Astrocyte (in vitro differentiated cells and primary cell): ENCODE data around the gene ULK4. TPM values are rescaled to one million over a fixed set of nuclear protein-coding genes. Genes with fewer than 3 reads are reported as not detected.
"Not testable (repeated sequence)": the region's sequence is repeated elsewhere in the genome, so short reads cannot be mapped to it uniquely, and the experiment has no call there.

Source experiments
- DNase-seq: peaks from one replicate; pipeline ENCODE4 v3.0.0-alpha.2; 2010; ENCODE audit warnings: low read depth
- FAIRE-seq: peaks from 2 replicates; lab custom pipeline; 2011; peaks lifted over from hg19 to GRCh38; lab: Jason Lieb, UNC
- H2AFZ ChIP-seq: 2 replicates; pipeline ENCODE4 v1.6.0; 2012; ENCODE audit warnings: low read depth, low read length, inconsistent platforms
- H3K27ac ChIP-seq: 2 replicates; pipeline ENCODE4 v1.5.1; 2011; ENCODE audit warnings: low read depth, low read length, inconsistent platforms
- H3K27me3 ChIP-seq: 2 replicates; pipeline ENCODE4 v1.6.0; 2011; ENCODE audit warnings: low read length, inconsistent platforms; ENCODE audit not compliant: insufficient read depth
- H3K36me3 ChIP-seq: 2 replicates; pipeline ENCODE4 v1.5.1; 2011; ENCODE audit warnings: low read length, inconsistent platforms; ENCODE audit not compliant: insufficient read depth
- H3K4me1 ChIP-seq: 2 replicates; pipeline ENCODE4 v1.5.1; 2011; ENCODE audit warnings: low read length, inconsistent platforms; ENCODE audit not compliant: insufficient read depth
- H3K4me2 ChIP-seq: 2 replicates; pipeline ENCODE4 v1.6.0; 2012; ENCODE audit warnings: low read length, inconsistent platforms
- H3K4me3 ChIP-seq: 2 replicates; pipeline ENCODE4 v1.5.1; 2011; ENCODE audit warnings: low read depth, mild to moderate bottlenecking, low read length, inconsistent platforms; ENCODE audit not compliant: insufficient read depth
- H3K79me2 ChIP-seq: 2 replicates; pipeline ENCODE4 v1.6.0; 2012; ENCODE audit warnings: mild to moderate bottlenecking, low read length, inconsistent platforms; ENCODE audit not compliant: insufficient read depth
- H3K9ac ChIP-seq: 2 replicates; pipeline ENCODE4 v1.6.0; 2012; ENCODE audit warnings: mild to moderate bottlenecking, low read length, inconsistent platforms
- H3K9me3 ChIP-seq: 2 replicates; pipeline ENCODE4 v1.5.1; 2012; ENCODE audit warnings: low read depth, mild to moderate bottlenecking, low read length, inconsistent platforms; ENCODE audit not compliant: insufficient read depth
- H4K20me1 ChIP-seq: 2 replicates; pipeline ENCODE4 v1.6.0; 2012; ENCODE audit warnings: low read length, inconsistent platforms; ENCODE audit not compliant: insufficient read depth
- H3K27ac Mint-ChIP-seq: one replicate; pipeline ENCODE4 v1.8.0; 2021; ENCODE audit warnings: mild to moderate bottlenecking, mixed read lengths; ENCODE audit not compliant: unreplicated experiment
- H3K27me3 Mint-ChIP-seq: one replicate; pipeline ENCODE4 v1.8.0; 2021; ENCODE audit warnings: low read depth, mixed read lengths; ENCODE audit not compliant: unreplicated experiment
- H3K36me3 Mint-ChIP-seq: one replicate; pipeline ENCODE4 v1.8.0; 2021; ENCODE audit warnings: low read depth, mixed read lengths; ENCODE audit not compliant: unreplicated experiment
- H3K4me1 Mint-ChIP-seq: one replicate; pipeline ENCODE4 v1.8.0; 2021; ENCODE audit warnings: low read depth, mixed read lengths; ENCODE audit not compliant: unreplicated experiment
- H3K4me3 Mint-ChIP-seq: one replicate; pipeline ENCODE4 v1.8.0; 2021; ENCODE audit warnings: mild to moderate bottlenecking, moderate library complexity, mixed read lengths; ENCODE audit not compliant: unreplicated experiment
- H3K9me3 Mint-ChIP-seq: one replicate; pipeline ENCODE4 v1.8.0; 2021; ENCODE audit warnings: mild to moderate bottlenecking, mixed read lengths; ENCODE audit not compliant: unreplicated experiment
- EZH2 ChIP-seq: IDR thresholded peaks from 2 replicates; pipeline ENCODE4 v1.6.1; 2012; ENCODE audit warnings: mild to moderate bottlenecking, low read length, inconsistent platforms; ENCODE audit not compliant: insufficient read depth
- total RNA-seq: library from RNA; stranded (reverse); gene quantifications from 2 replicates; pipeline ENCODE4 v1.2.1, GENCODE V29; 2021
- TF ChIP-seq, protein P1 (sequence below): IDR thresholded peaks from 2 replicates; pipeline ENCODE4 v1.5.1; 2011; ENCODE audit warnings: low read depth, mild to moderate bottlenecking, inconsistent platforms, low read length, moderate library complexity; ENCODE audit not compliant: insufficient read depth

Gene ULK4
- total RNA-seq, 1 donor from 2014 or later = 6.6 TPM

DNA sequence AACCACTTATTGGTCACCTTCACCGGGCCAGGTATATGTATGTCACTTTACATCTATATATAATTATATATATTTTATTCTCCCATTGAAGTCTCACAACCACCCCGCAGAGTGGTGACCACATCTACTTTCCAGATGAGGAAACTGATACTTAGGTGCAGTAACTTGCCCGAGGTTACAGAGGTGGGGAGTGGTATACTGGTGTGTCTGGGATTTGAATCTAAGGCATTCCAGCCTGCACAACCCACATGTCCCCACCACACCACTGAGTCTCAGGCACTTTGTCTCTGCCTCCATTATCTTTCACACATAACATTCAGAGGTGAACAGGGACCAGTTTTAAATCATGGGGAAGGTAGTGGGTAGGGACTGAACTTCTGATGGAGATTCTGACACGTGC, 501.2 kb downstream of the ULK4 start:
- no peak for TF ChIP-seq EZH2
- TF ChIP-seq, protein P1, sequence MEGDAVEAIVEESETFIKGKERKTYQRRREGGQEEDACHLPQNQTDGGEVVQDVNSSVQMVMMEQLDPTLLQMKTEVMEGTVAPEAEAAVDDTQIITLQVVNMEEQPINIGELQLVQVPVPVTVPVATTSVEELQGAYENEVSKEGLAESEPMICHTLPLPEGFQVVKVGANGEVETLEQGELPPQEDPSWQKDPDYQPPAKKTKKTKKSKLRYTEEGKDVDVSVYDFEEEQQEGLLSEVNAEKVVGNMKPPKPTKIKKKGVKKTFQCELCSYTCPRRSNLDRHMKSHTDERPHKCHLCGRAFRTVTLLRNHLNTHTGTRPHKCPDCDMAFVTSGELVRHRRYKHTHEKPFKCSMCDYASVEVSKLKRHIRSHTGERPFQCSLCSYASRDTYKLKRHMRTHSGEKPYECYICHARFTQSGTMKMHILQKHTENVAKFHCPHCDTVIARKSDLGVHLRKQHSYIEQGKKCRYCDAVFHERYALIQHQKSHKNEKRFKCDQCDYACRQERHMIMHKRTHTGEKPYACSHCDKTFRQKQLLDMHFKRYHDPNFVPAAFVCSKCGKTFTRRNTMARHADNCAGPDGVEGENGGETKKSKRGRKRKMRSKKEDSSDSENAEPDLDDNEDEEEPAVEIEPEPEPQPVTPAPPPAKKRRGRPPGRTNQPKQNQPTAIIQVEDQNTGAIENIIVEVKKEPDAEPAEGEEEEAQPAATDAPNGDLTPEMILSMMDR = no peak
- H3K27me3 ChIP-seq = no peaks in the 10 kb centered on the region
- no peaks in the 10 kb centered on the region for H4K20me1 ChIP-seq
- no peaks in the 10 kb centered on the region for H3K4me1 ChIP-seq
- no peaks in the 10 kb centered on the region for H3K9me3 ChIP-seq
- Mint-ChIP-seq H3K27me3 (no peaks in the 10 kb centered on the region), H3K36me3 (no peaks in the 10 kb centered on the region), H3K9me3 (peaks cover 4% of the 10 kb centered on the region), H3K4me3 (no peak overlapping the region), H3K4me1 (no peaks in the 10 kb centered on the region), H3K27ac (no peak overlapping the region)
- DNase-seq (no peak), FAIRE-seq (no peak)
- H3K27ac ChIP-seq = no peak overlapping the region
- no peak overlapping the region for H3K9ac ChIP-seq
- H2AFZ ChIP-seq = no peak overlapping the region
- no peaks in the 10 kb centered on the region for H3K36me3 ChIP-seq
- no peak overlapping the region for H3K4me2 ChIP-seq
- no peak overlapping the region for H3K4me3 ChIP-seq
- no peaks in the 10 kb centered on the region for H3K79me2 ChIP-seq

- no peak overlapping the region for H3K27ac Mint-ChIP-seq
These were observed 504.7 kb downstream of the ULK4 start for GRCh38 chr3:41457176-41457575.

GRCh38 chr3:41456162-41456561, 505.7 kb downstream of the ULK4 start:
- H3K27ac ChIP-seq = no peak overlapping the region
- no peak overlapping the region for H3K4me2 ChIP-seq
- no peaks in the 10 kb centered on the region for H3K9me3 ChIP-seq
- no peak overlapping the region for H3K9ac ChIP-seq
- H3K79me2 ChIP-seq = no peaks in the 10 kb centered on the region
- Mint-ChIP-seq H3K27ac (no peak overlapping the region), H3K9me3 (peaks cover 4% of the 10 kb centered on the region), H3K36me3 (peaks cover 5% of the 10 kb centered on the region), H3K27me3 (no peaks in the 10 kb centered on the region), H3K4me3 (no peak overlapping the region), H3K4me1 (no peaks in the 10 kb centered on the region)
- no peak overlapping the region for H3K4me3 ChIP-seq
- no peak for DNase-seq
- H3K36me3 ChIP-seq = no peaks in the 10 kb centered on the region
- no peaks in the 10 kb centered on the region for H3K4me1 ChIP-seq
- no peaks in the 10 kb centered on the region for H3K27me3 ChIP-seq
- no peak for FAIRE-seq
- TF ChIP-seq, protein P1 = no peak
- no peak for TF ChIP-seq EZH2
- no peak overlapping the region for H2AFZ ChIP-seq
- no peaks in the 10 kb centered on the region for H4K20me1 ChIP-seq

More at GRCh38 chr3:41457176-41457575, 504.7 kb downstream of the ULK4 start:
- H3K27me3 Mint-ChIP-seq = no peaks in the 10 kb centered on the region
- no peak overlapping the region for H3K4me2 ChIP-seq
- H3K79me2 ChIP-seq = no peaks in the 10 kb centered on the region
- no peak for DNase-seq
- no peak overlapping the region for H2AFZ ChIP-seq
- peaks cover 4% of the 10 kb centered on the region for H3K9me3 Mint-ChIP-seq
- H3K9me3 ChIP-seq = no peaks in the 10 kb centered on the region
- TF ChIP-seq, protein P1 = no peak
- TF ChIP-seq EZH2 = no peak
- H3K36me3 ChIP-seq = no peaks in the 10 kb centered on the region
- no peaks in the 10 kb centered on the region for H3K4me1 ChIP-seq
- FAIRE-seq = no peak
- no peak overlapping the region for H3K4me3 ChIP-seq
- no peak overlapping the region for H3K4me3 Mint-ChIP-seq
- H3K27ac ChIP-seq = no peak overlapping the region
- no peaks in the 10 kb centered on the region for H3K27me3 ChIP-seq
- H3K9ac ChIP-seq = no peak overlapping the region
- no peaks in the 10 kb centered on the region for H3K4me1 Mint-ChIP-seq
- H4K20me1 ChIP-seq = no peaks in the 10 kb centered on the region
- peaks cover 5% of the 10 kb centered on the region for H3K36me3 Mint-ChIP-seq

GRCh38 chr3:41453618-41454017, 508.3 kb downstream of the ULK4 start:
- H3K36me3 ChIP-seq, H3K4me3 ChIP-seq, H3K4me3 Mint-ChIP-seq, H3K9ac ChIP-seq, H2AFZ ChIP-seq, H3K4me1 Mint-ChIP-seq, H3K4me2 ChIP-seq, H3K9me3 Mint-ChIP-seq, H3K4me1 ChIP-seq, H4K20me1 ChIP-seq, FAIRE-seq, H3K27ac ChIP-seq, H3K36me3 Mint-ChIP-seq, H3K27me3 ChIP-seq, H3K9me3 ChIP-seq, H3K79me2 ChIP-seq, DNase-seq, H3K27me3 Mint-ChIP-seq, H3K27ac Mint-ChIP-seq: not testable (repeated sequence)
